Activated CD4-positive, alpha-beta T cell treated with anti-CD3 and anti-CD28 coated beads, Interleukin-2, Interleukin-6, amounts not matched to agents 100 ng/mL and 50 ng/mL, durations not matched to agents 16 hours and 8 hours (primary cell): ENCODE results near the gene LINGO4.
"Not testable (repeated sequence)": the region's sequence is repeated elsewhere in the genome, so short reads cannot be mapped to it uniquely, and the experiment has no call there.

Experiments used
- DNase-seq: peaks from one replicate; pipeline ENCODE4 v3.0.0-alpha.2; 2020

Gene LINGO4

DNA sequence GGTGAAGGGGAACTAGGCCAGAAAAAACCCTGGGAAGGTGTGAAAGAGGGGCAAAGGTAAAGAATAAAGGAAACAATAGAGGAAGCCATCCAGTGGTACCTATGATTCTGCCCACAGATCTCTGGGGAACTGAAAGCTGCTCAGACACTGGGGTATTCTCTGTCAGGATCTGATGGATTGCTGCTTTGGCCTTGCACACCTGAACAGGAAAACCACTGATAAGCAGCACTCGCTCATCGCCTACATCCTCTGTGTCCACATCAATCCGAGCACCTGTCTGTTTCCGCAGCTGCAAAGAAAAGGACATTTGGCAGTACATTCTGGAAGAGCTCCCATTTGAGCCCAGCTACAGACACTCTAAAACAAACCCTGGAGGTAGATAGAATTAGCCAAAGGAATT, 25.4 kb downstream of the LINGO4 start:
- no peak for DNase-seq

DNA sequence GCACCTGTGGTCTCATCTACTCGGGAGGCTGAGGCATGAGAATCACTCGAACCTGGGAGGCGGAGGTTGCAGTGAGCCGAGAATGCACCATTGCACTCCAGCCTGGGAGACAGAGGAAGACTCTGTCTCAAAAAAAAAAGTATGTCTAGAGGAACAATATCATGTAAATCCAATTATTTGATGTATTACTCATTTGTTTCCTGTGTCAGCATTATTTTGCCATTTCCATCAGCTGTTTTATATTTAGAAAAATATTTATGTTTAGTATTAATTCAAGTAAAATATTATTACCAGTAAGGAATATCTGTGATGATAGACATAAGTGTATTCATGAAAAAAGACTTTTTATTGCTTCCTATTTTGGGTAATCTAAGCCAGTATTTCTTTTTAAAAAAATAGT, 27.9 kb downstream of the LINGO4 start:
- no peak for DNase-seq

DNA sequence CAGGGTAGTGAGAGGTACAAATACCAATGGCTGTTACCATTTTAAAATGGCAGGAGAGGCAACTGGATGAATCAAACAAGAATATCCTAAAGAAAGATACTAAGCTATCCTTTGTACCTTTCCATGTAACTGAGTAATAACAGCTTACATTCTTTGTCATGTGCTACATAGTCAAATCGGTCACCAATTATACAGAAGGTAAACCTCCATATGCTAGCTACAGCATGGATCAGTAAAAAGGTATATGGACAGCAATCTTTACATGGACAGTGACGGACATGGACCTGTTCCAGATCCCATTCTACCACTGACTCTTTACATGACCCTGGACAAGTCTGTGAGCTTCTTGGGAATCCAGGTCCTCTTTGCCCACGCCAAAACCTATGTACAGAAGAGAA, 28.6 kb downstream of the LINGO4 start:
- DNase-seq = no peak

DNA sequence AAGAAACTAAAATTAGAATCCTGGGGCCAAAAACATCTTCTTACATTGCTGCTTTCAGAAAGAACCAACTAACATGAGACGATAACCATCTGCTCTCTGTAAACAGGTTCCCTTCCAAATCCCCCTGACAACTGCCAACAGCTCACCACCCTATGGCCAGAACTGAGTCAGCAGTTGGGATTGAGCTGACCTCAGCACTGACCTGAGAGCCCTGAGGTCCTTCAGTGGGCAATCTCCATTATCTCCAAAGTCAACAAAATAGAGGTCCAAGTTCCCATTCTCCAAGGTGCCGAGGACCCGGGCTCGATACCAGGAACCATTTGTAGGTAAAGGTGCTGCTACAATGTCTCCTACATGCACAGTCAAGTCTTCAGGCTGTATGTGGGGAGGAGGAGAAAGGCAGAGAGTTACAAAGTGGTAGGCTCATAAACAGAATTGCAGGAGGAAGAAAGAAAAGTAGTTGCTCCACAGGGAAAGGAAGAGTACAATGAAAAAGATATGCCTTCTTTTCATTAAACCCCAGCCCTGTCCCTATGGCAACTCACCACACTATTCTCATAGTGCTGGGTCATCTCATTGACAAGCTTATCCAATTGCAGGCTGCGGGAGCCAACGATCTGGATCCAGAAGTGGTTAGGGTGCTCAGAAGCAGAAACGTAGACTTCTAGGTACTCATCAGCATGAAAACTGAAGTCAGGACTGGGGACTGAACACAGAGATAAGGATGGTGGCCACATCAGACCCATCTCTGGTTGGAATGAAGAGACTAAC, 29.1 kb downstream of the LINGO4 start:
- DNase-seq = no peak

DNA sequence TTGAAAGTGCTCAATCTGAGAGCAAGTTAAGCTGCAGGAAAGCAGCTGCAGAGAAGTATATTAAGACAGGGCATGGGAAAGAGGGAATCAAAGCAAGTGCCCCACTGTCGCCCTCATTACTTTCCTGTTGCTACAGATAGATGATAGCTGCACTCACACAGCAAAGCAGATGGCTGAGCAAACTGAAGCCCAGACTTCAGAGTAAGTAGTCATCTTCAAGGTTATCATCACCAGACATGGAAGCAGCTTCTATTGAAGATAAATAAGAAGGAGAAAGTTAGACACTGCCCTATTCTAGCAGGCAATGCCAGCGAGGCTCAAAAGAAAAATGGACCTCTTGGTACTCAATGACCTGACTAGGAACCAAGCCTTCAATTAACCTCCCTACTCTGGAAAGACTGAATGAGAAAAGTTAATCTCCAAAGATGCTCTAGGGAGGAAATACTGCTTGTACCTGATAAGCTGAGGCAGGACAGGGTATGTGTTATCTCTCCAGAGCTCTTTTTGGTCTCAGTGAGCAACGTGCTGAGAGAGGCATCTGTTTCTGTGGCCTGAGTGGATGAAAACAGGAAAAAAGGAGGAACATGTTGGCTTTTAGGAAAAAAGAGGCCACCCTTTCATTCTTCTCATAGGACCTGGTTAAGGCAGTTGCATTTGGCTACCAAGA, 30.8 kb downstream of the LINGO4 start:
- no peak for DNase-seq

DNA sequence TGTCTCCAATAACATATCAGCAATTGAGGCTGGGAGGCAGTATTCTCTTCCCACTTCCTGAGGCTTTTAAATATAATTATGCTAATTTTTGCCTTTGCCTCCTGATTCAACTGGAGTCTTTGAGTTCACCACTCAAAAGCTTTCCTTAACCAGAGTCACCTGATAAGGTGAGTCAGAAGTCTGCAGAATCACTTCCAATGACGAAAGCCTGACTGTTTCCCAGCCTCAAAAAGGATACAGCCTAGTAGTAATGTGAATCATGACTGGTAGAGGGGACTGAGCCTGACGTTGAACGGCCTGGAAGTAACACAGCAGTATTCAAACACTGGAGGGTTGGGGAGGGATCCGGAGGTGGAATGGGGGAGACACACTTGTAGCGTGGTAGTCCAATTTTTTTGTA, 31.5 kb downstream of the LINGO4 start:
- DNase-seq = no peak

DNA sequence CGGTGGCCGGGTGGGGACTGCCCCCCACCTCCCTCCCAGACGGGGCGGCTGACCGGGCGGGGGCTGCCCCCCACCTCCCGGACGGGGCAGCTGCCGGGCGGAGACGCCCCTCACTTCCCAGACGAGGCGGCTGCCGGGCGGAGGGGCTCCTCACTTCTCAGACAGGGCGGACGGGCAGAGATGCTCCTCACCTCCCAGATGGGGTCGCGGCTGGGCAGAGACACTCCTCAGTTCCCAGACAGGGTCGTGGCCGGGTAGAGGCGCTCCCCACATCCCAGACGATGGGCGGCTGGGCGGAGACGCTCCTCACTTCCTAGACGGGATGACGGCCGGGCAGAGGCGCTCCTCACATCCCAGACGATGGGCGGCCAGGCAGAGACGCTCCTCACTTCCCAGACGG, 35.9 kb downstream of the LINGO4 start:
- not testable (repeated sequence) for DNase-seq

DNA sequence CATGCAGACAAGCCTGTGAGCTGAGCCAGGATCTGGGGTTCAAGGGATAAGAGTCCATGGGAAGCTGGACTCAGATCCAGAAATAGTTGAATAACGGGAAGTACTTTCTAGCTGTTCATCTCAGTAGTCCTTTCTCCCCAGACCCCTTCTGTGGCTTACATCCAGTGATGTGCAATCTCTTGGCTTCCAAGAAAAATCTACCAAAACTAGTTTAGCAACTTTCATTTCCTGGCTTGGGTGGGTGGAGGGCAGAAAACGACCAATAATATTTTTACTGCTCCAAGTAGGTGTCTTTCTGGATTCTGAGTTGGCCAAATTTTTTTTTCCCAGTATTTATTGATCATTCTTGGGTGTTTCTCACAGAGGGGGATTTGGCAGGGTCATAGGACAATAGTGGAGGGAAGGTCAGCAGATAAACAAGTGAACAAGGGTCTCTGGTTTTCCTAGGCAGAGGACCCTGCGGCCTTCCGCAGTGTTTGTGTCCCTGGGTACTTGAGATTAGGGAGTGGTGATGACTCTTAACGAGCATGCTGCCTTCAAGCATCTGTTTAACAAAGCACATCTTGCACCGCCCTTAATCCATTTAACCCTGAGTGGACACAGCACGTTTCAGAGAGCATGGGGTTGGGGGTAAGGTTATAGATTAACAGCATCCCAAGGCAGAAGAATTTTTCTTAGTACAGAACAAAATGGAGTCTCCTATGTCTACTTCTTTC, 36.7 kb downstream of the LINGO4 start:
- DNase-seq = not testable (repeated sequence)

DNA sequence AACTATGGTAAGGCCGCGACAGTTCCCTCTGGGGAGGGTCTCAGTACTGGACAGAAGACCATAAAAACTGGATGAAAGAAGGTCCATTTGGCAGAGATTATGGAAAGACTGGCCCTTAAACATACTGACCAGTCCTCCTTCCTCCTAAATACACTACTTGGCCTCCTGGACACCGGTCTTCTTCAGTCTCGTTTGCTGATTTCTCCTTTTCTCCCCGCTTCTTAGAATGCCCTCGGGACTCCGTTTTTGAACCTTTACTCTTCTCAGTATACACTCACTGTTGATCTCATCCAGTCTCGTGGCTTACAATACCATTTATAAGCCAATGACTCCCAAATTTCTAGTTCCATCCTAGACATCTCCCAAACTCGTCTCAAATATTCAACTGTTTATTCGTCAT, 41.2 kb downstream of the LINGO4 start:
- DNase-seq = no peak

DNA sequence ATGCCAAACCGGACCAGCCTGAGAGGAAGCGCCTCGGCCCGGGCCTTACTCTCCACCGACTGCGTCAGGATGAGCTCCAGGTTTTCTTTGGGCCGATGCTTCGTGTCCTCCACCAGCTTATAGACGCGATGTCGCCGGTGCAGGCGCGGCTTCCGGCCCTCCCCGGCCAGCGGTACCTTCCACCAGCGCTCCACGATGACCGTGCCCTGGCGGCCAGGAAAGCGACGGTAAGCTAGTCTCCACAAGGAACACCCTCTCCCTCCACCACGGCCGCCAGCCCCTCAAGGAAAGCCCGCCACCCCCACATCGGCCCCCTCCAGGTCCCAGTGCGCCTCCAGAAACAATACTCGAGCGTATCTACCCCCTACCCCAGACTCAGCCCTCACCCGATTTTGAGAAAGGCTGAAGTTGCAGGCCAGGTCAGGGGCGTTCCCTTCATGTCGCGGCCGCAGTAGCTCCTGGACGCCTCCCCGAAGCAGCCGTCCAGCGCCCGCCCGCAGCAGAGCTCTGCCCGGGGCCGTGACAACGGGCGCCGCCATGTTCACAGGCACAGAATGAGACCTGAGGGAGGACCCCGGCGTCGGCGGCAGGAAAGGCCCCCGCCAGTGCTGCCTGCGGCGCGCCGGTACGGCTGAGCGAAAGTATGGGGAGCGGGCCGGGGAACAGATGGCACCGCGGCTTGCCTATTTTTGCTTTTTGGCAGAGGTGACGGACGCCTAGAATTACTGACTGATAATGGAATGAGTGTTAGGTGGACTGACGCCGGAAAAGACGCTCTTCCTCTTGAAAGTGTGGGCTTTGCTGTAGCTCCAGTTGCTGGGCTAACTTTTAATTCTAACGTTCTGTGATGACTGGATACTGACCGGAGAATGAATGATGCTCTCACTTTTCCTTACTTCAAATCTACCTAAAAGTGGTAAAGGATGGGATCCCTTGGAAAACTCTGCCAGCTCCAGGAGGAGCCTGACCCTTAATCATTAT, 42.0 kb downstream of the LINGO4 start, which contains the start of gene MRPL9:
TSS of gene MRPL9 (minus strand) at position 556 of the 981 bp plus-strand sequence. CDS start at position 539, 17 bp downstream.
- DNase-seq = peak; percentile 94

DNA sequence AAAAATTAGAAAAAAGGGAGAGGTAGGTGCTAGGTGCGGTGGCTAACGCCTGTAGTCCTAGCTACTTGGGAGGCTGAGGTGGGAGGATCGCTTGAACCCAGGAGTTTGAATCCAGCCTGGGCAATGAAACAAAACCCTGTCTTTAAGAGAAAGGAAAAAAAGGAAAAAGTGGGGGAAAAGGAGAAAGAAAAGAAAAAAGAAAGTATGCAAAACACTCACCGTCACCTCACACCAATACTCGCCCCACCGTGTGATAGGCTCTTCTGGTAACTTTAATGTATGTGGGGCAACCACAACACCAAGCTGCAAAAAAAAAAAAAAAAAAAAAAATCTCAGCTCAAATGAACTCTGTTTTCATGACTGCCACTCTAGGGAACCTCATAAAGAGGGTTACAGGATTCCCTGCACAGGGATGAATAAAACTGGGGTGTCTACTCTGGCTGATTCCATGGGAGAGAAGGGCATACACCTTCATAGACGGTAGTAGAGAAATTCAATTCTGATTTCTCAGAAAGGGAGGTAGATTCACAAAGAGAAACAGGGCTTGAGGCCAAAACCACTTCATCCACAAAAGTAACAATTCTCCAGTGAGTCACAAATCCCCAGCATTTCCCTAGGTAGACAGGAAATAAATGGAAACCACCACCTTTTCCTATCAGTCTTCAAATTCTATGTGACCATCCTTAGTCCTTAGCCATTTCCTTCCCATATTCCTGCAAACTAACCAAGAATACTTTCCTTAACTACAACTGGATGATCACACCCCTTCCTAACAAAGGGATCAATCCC, 44.4 kb downstream of the LINGO4 start:
- DNase-seq = no peak

DNA sequence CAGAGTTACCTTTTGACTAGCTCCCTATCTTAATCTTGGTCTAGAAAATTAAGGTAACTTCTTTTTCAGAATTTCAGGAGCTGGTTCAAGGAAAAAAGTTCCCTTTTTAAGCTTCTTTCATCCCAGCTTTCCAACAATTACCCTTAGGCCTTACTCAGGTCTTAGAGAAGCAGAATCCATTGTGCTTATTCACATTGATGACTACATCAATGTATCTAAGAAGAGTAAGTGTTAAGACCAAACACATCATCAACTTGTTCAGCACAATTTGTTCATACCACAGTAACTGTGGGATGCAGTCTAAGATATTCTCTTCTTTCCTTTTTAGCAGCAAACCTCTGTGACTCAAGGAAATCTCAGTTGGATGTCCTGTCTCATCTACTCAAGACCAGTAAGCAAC, 46.0 kb downstream of the LINGO4 start:
- no peak for DNase-seq

DNA sequence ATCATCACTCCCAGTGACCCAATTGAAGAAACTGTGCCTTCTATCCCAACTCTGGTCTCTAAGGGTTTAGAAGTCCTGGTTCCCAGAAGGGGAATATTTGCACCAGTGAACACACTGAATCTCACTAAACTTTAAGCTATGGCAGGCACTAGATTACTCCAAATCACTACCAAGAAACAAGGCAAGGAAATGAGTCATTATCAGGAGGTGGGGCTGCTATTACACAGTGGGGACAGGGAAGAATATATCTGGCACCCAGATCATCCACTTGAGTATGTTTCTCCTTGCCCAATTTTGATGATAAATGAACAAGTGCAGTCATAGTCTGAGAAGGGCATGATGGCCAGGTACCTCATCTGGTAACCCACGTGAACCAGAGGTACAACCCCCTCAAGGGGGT, 48.9 kb downstream of the LINGO4 start:
- peak; percentile 44 for DNase-seq
